ENCODE results near the gene IL37. TPM values are rescaled to one million over a fixed set of nuclear protein-coding genes. Genes with fewer than 3 reads are reported as not detected.

IL37 gene
- total and polyA plus RNA-seq, 9 donors, result not detected

DNA sequence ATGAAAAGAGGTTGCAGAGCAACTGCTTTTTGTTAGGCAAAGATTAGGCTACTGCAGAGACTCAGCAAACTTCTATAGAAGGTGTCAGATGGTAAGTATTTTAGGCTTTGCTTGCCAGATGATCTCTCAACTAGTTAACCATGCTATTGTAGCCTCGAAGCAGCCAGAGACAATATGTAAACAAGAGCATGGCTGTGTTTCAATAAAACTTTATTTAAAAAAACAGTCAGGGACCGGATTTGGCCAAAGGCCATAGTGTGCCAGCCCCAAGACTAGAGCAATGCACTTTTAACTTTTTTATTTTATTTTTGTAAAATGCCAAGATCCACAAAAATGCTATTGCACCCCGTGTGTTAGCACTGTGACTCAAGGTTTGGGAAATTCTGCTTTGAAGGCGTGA, 1.4 kb downstream of the IL37 start:
- Histone ChIP-seq H3K4me1 (ENCODE audit: insufficient read depth) (no peaks in the 10 kb centered on the region), H3K36me3 (no peaks in the 10 kb centered on the region), H3K27ac (no peak overlapping the region), H3K4me3 (no peak overlapping the region), H3K27me3 (no peaks in the 10 kb centered on the region), H3K9me3 (no peaks in the 10 kb centered on the region)
- DNase-seq, result no peak
- intact Hi-C loops (cut with DNase I), result no loop called here
- 72 to 80% (median 75%) methylated on average over 4 of the region's 4 CpGs for WGBS, 3 donors
- no peak for TF ChIP-seq POLR2A (IDR thresholded peaks at IDR 0.05)
- TF ChIP-seq EP300 (IDR thresholded peaks at IDR 0.05), result no peak
- TF ChIP-seq, protein P1, sequence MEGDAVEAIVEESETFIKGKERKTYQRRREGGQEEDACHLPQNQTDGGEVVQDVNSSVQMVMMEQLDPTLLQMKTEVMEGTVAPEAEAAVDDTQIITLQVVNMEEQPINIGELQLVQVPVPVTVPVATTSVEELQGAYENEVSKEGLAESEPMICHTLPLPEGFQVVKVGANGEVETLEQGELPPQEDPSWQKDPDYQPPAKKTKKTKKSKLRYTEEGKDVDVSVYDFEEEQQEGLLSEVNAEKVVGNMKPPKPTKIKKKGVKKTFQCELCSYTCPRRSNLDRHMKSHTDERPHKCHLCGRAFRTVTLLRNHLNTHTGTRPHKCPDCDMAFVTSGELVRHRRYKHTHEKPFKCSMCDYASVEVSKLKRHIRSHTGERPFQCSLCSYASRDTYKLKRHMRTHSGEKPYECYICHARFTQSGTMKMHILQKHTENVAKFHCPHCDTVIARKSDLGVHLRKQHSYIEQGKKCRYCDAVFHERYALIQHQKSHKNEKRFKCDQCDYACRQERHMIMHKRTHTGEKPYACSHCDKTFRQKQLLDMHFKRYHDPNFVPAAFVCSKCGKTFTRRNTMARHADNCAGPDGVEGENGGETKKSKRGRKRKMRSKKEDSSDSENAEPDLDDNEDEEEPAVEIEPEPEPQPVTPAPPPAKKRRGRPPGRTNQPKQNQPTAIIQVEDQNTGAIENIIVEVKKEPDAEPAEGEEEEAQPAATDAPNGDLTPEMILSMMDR (IDR thresholded peaks at IDR 0.05), result no peak

DNA sequence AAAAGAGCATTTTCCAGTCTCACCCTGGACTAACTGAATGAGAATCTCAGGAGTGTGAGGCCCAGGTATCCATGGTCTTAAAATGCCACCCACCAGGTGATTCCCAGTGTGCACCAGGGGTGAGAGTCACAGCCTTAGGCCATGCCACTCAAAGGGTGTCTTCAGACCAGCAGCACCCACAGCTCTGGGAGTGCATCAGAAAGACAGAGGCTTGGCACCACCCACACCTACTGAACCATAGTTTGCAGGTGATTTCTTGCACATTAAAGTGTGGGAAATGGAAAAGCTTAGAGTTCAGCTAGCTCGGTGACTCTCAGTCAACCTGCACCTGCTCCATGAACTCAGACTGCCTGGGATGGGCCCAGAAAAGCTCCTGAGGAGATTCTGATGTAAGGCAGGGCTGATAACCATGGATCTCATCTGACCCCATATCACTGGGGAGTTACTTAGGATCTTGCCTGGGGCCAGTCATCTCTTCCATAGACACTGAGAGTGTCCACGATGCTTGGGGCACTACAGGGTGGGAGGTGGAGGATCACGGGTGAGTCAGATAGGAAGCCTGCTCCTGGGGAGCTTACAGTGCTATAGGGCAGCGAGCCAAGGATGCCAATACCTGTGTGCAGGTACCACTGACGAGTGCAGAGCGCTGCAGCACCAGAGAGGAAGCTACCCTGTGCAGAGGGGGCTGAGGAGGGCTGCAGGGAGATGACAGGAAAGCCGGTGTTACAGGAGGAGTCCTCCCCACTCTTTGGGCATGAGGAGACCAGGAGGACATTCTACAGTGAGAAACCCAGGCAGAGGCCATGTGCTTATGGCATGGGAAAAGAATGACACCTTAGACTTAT, 4.6 kb downstream of the IL37 start:
- TF ChIP-seq EP300 (IDR thresholded peaks at IDR 0.05) (no peak), POLR2A (IDR thresholded peaks at IDR 0.05) (no peak)
- TF ChIP-seq, protein P1 (IDR thresholded peaks at IDR 0.05), result no peak
- Histone ChIP-seq H3K27ac (no peak overlapping the region), H3K4me3 (no peak overlapping the region), H3K36me3 (no peaks in the 10 kb centered on the region), H3K27me3 (no peaks in the 10 kb centered on the region), H3K9me3 (no peaks in the 10 kb centered on the region), H3K4me1 (ENCODE audit: insufficient read depth) (no peaks in the 10 kb centered on the region)
- DNase-seq, result no peak
- intact Hi-C loops (cut with DNase I), result no loop called here
- WGBS, 3 donors, result 69 to 75% (median 74%) methylated on average over 7 of the region's 7 CpGs

- no peaks in the 10 kb centered on the region for H3K27me3 ChIP-seq
- H3K36me3 ChIP-seq, result no peaks in the 10 kb centered on the region
- H3K4me1 ChIP-seq (ENCODE audit: insufficient read depth), result no peaks in the 10 kb centered on the region
- no peaks in the 10 kb centered on the region for H3K9me3 ChIP-seq
- intact Hi-C loops (cut with DNase I), result no loop called here
- WGBS, 3 donors, result 41 to 64% (median 50%) methylated on average over 3 of the region's 3 CpGs
- no peak for DNase-seq
- no peak overlapping the region for H3K4me3 ChIP-seq
- no peak overlapping the region for H3K27ac ChIP-seq
- TF ChIP-seq EP300 (IDR thresholded peaks at IDR 0.05), result no peak
- TF ChIP-seq POLR2A (IDR thresholded peaks at IDR 0.05), result no peak
- TF ChIP-seq, protein P1 (IDR thresholded peaks at IDR 0.05), result no peak
Observed at GRCh38 chr2:112916145-112916571, 5.2 kb downstream of the IL37 start.

- no peaks in the 10 kb centered on the region for H3K9me3 ChIP-seq
- no peak overlapping the region for H3K4me3 ChIP-seq
- H3K4me1 ChIP-seq (ENCODE audit: insufficient read depth), result no peaks in the 10 kb centered on the region
- H3K27me3 ChIP-seq, result no peaks in the 10 kb centered on the region
- H3K36me3 ChIP-seq, result no peaks in the 10 kb centered on the region
- TF ChIP-seq POLR2A (IDR thresholded peaks at IDR 0.05) (no peak), EP300 (IDR thresholded peaks at IDR 0.05) (no peak)
- TF ChIP-seq, protein P1 (IDR thresholded peaks at IDR 0.05), result no peak
- H3K27ac ChIP-seq, result no peak overlapping the region
- 68 to 81% (median 72%) methylated on average over 4 of the region's 4 CpGs for WGBS, 3 donors
- DNase-seq, result no peak
- intact Hi-C loops (cut with DNase I), result no loop called here
Observed at GRCh38 chr2:112916625-112917247, 5.8 kb downstream of the IL37 start.
